Ectodermal cell (in vitro differentiated cells): ENCODE results near the gene TBCK.

ENCODE experiments used
- H3K27ac ChIP-seq: 2 replicates; pipeline ENCODE4 v1.7.0; 2013; ENCODE audit warnings: mild to moderate bottlenecking, low read depth, low read length; ENCODE audit not compliant: insufficient read depth, poor library complexity, severe bottlenecking
- H3K27me3 ChIP-seq: 2 replicates; pipeline ENCODE4 v1.7.0; 2013; ENCODE audit warnings: mild to moderate bottlenecking, low read length; ENCODE audit not compliant: insufficient read depth, control insufficient read depth, poor library complexity, severe bottlenecking
- H3K36me3 ChIP-seq: one replicate; pipeline ENCODE4 v1.7.0; 2013; ENCODE audit warnings: low read length; ENCODE audit not compliant: control insufficient read depth, insufficient read depth
- H3K4me1 ChIP-seq: one replicate; pipeline ENCODE4 v1.7.0; 2013; ENCODE audit warnings: low read length; ENCODE audit not compliant: control insufficient read depth, insufficient read depth
- H3K4me3 ChIP-seq: 2 replicates; pipeline ENCODE4 v1.7.0; 2013; ENCODE audit warnings: low read depth, low read length, control low read depth; ENCODE audit not compliant: insufficient read depth
- H3K9me3 ChIP-seq: 2 replicates; pipeline ENCODE4 v1.7.0; 2013; ENCODE audit warnings: mild to moderate bottlenecking, low read length, moderate library complexity; ENCODE audit not compliant: control insufficient read depth
- WGBS, 2 experiments: methylation state at CpG; one replicate each; pipeline ENCODE4 v1.1.7; 2013; ENCODE audit warnings: missing lambda C conversion rate in 2 of 2; 5-methylcytosine and 5-hydroxymethylcytosine counted together

TBCK gene

DNA sequence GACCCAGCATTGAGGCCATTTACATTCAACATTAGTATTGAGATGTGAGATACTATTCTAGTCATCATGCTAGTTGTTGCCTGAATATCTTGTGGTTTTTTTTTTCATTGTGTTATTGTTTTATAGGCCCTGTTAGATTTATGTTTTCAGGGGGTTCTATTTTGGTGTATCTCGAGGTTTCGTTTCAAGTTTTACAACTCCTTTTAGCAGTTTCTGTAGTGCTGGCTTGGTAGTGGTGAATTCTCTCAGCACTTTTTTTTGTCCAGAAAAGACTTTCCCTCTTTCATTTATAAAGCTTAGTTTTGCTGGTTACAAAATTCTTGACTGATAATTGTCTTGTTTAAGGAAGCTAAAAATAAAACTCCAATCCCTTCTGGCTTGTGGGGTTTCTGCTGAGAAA, 305.2 kb downstream of the TBCK start:
- Histone ChIP-seq H3K27me3 (no peaks in the 10 kb centered on the region), H3K9me3 (no peaks in the 10 kb centered on the region), H3K4me1 (no peaks in the 10 kb centered on the region), H3K36me3 (no peaks in the 10 kb centered on the region), H3K27ac (no peak overlapping the region), H3K4me3 (no peak overlapping the region)
- 75 to 80% methylated on average over 2 of the region's 2 CpGs for WGBS, 2 experiments

DNA sequence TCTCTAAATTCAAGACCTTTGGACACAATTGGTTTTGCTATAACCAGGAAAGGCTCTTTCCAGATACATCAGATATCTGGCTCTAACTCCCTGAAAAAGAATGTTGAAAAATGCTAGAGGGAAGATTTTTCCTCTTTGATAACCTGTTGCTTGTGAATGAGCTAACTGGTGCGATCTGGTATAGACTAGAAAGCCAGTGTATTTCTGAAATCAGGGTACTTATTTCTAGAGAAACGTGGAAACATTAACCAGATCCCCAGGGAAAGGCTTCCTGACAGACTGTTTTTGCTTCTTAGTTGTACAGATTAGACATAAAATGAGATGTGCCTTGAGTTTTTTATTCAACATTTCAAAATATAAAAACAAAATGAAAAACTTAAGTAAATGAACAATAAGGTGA, 313.0 kb downstream of the TBCK start:
- H3K27me3 ChIP-seq, result no peaks in the 10 kb centered on the region
- WGBS, 2 experiments, result 97 to 100% methylated on average over 2 of the region's 2 CpGs
- H3K36me3 ChIP-seq, result no peaks in the 10 kb centered on the region
- H3K27ac ChIP-seq, result no peak overlapping the region
- H3K4me1 ChIP-seq, result no peaks in the 10 kb centered on the region
- no peaks in the 10 kb centered on the region for H3K9me3 ChIP-seq
- H3K4me3 ChIP-seq, result no peak overlapping the region

DNA sequence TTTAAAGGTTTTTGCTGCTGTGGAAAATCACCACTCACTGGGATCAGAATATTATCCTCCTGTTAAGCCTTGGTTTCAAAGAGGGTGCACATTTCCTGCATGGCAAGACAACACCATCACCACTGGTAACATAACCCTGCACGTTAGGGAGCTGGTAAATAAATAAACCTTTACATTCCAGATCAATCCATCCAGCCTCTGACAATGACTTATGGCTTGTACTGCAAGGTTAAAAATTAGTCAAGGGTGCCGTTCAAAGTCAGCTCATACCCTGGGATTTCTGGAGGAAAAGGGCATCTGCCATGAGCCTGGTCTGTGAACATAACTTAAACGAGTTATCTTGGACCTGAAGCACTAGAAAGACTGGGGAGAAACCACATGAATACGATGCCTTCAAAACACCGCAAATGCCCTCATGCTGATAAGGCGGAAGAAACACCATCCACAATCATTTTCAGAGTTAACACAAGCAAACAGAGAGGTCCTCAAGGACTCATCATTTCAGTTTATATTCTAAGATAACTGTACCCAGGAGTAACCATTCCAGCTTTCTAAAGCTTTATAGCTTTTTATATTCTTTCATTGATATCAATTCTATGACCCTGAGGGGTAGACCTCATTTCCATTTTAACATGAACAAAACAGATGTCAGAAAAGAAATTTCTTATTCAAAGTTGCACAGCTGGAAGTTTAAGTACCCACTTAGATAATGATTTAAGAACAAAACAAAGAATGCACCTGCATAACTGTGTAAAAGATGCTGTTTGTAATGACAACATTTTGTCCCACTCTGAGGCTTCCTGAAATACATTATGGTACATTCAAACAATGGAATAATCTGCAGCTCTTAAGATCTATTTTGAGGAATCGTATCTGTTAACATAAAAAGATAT, 317.6 kb downstream of the TBCK start:
- no peaks in the 10 kb centered on the region for H3K36me3 ChIP-seq
- no peaks in the 10 kb centered on the region for H3K9me3 ChIP-seq
- no peak overlapping the region for H3K27ac ChIP-seq
- 87 to 90% methylated on average over 6 to 7 of the region's 7 CpGs for WGBS, 2 experiments
- H3K4me1 ChIP-seq, result no peaks in the 10 kb centered on the region
- H3K4me3 ChIP-seq, result no peak overlapping the region
- no peaks in the 10 kb centered on the region for H3K27me3 ChIP-seq

DNA sequence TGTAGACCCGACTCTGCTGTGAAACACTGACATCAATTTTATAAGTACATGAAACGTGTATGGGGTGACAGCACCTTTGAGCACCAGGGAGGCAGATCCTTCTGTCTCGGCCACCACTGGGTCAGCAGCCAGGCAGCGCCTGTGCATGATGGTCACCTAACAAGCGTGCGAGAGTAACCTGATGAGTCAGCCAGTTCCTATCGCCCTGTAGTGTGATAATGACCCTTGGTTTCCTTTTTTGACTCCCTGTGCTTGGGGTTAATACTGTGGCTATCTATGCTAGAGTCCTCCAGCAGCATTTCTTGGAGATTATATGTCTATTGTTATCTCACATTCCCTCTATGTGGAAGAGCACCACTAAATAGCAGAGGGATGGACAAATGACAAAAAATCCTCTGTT, 319.2 kb downstream of the TBCK start:
- Histone ChIP-seq H3K4me3 (no peak overlapping the region), H3K36me3 (no peaks in the 10 kb centered on the region), H3K9me3 (no peaks in the 10 kb centered on the region), H3K27me3 (no peaks in the 10 kb centered on the region), H3K4me1 (no peaks in the 10 kb centered on the region), H3K27ac (no peak overlapping the region)
- 92 to 93% methylated on average over 7 of the region's 7 CpGs for WGBS, 2 experiments

DNA sequence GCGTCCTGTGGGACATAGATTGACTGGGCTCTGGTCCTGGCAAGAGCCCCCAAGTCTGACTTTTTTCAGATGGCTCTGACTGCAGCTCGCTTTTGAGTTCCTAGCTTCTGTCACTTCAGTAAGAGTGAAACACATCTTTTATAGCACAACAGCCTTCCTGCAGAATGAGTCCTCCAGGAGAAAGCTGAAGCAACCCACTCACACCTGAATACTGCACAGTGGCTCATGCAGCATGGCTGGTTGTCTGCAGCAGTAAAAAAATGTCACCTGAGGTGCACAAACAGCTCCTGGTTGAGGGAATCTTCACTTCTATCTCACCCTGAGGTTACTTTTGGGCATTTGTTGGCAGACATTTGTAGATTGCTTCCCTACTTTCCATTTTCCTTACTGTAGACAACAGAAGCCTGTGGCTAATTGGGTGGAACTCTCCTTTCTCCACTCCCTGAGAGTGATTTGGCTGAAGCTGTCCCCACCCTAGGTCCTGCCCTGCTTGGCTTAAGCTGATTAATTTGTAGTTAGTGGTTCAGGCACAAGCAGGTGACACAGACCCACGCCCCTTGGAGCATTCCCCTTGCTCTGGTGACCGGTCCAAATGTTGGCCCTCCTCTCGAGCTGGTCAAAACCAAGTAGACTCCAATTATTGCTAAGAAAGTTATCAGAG, 321.0 kb downstream of the TBCK start:
- H3K4me1 ChIP-seq, result no peaks in the 10 kb centered on the region
- no peaks in the 10 kb centered on the region for H3K9me3 ChIP-seq
- no peaks in the 10 kb centered on the region for H3K27me3 ChIP-seq
- H3K4me3 ChIP-seq, result no peak overlapping the region
- no peaks in the 10 kb centered on the region for H3K36me3 ChIP-seq
- no peak overlapping the region for H3K27ac ChIP-seq
- 93 to 95% methylated on average over 5 of the region's 5 CpGs for WGBS, 2 experiments

DNA sequence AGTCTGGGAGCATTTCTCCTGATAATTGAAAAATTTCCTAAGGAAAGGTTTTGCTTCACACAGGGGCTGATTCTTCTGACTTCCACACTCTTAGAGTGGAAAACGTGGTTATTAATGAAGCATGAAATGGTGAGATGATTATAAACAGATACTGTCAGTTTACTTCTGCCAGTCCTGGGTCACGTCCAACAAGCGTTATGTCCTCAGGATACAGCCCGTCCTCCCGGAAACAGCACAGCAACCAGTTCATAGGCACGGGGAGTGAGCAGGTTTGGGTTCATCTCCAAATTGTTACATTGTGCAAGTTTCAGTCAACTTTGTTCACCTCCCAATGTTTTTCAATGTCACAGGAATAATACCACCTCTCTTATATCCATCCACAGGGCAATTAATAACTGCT, 321.9 kb downstream of the TBCK start:
- Histone ChIP-seq H3K36me3 (no peaks in the 10 kb centered on the region), H3K9me3 (no peaks in the 10 kb centered on the region), H3K4me3 (no peak overlapping the region), H3K4me1 (no peaks in the 10 kb centered on the region), H3K27me3 (no peaks in the 10 kb centered on the region), H3K27ac (no peak overlapping the region)
- WGBS, 2 experiments, result 95 to 96% methylated on average over 6 of the region's 6 CpGs

DNA sequence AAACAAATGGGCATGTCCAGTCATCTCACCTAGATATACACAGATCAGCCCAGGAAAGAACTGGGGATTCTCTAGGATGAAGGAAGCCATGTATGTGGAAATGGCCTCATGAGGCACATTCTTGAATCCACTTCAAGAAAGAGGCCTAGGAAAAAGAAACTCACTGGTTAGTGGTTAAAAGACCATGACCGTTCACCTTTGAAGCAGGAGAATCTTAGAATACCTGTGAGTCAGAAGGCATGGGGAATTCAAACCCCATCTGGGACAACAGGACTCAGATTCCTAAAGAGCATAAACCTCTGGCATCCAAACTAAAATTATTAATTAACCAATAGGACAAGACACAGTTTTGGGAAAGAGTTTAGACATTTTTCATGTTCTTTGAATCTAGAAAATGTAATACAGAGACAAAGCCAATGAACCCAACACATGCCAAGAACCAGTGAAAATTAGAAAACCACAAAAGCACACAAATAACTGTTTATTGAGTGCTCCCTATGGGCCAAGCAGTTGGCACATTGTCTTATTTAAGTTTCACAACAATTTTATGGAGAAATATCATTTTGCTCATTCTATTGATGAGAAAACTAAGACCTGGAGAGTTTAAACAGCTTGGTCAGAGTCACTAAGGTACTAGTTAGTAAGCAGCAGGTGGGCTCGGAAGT, 323.2 kb downstream of the TBCK start:
- no peak overlapping the region for H3K4me3 ChIP-seq
- H3K4me1 ChIP-seq, result no peaks in the 10 kb centered on the region
- H3K27ac ChIP-seq, result no peak overlapping the region
- no peaks in the 10 kb centered on the region for H3K9me3 ChIP-seq
- no peaks in the 10 kb centered on the region for H3K36me3 ChIP-seq
- no peaks in the 10 kb centered on the region for H3K27me3 ChIP-seq
- 89 to 94% methylated on average over 2 of the region's 2 CpGs for WGBS, 2 experiments

DNA sequence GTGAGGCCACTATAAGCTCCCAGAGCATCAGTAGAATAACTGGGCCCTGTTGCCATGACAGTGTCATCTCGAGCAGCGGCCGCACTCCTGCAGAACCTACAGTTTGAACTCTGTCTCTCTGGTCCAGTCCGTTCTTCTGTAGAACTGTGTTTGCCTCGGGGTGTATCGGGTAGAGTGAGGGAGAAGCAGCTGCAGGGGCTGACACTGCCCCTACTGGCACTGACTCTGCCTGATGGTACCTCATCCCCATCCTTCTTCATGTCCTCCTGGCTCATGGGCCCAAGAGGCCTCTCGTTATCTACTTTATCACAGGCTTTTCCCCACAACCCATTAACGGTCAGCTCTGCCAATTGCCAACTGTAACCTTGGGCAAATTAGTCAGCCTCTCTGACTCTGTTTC, 324.3 kb downstream of the TBCK start:
- Histone ChIP-seq H3K4me3 (no peak overlapping the region), H3K27ac (no peak overlapping the region), H3K9me3 (no peaks in the 10 kb centered on the region), H3K27me3 (no peaks in the 10 kb centered on the region), H3K4me1 (no peaks in the 10 kb centered on the region), H3K36me3 (no peaks in the 10 kb centered on the region)
- WGBS, 2 experiments, result 93 to 95% methylated on average over 8 of the region's 8 CpGs
